Panc1 (cell line): ENCODE measurements around the gene TMEM219. TPM values are rescaled to one million over a fixed set of nuclear protein-coding genes. Genes with fewer than 3 reads are reported as not detected.
"Not testable (repeated sequence)": the region's sequence is repeated elsewhere in the genome, so short reads cannot be mapped to it uniquely, and the experiment has no call there.

Experiments
- ATAC-seq: fragments of 200-7000 bp; cut with Tn5 transposase; 2 replicates; pipeline ENCODE4 v1.9.1; 2020; ENCODE audit warnings: mild to moderate bottlenecking, moderate library complexity
- BruUV-seq: library from RNA; stranded (reverse); fragments of 400-500 nt; replicated peaks from 2 replicates; lab custom pipeline; 2021; lab: Mats Ljungman, UMichigan
- CTCF ChIA-PET: fragments of 300-600 bp; sonication (Branson Sonifier 250); formaldehyde crosslinking; loops from one replicate; lab custom pipeline; 2022; ENCODE audit warnings: antibody characterized with exemption; lab: Charles Lee
- POLR2A ChIA-PET: fragments of 300-600 bp; sonication (Branson Sonifier 250); formaldehyde crosslinking; loops from one replicate; lab custom pipeline; 2022; ENCODE audit warnings: antibody characterized with exemption; lab: Charles Lee
- DNase-seq: peaks from one replicate; pipeline ENCODE4 v3.0.0-alpha.2; 2010; ENCODE audit warnings: low read depth, low spot score
- H3K27ac ChIP-seq: 2 replicates; pipeline ENCODE4 v1.5.1; 2011; ENCODE audit warnings: mild to moderate bottlenecking, low read length, inconsistent platforms
- H3K27me3 ChIP-seq: fragments of 200-500 bp; sonication (Bioruptor generic); 2 replicates; pipeline ENCODE4 v1.6.0; 2014; ENCODE audit warnings: low read length, inconsistent platforms; ENCODE audit not compliant: control insufficient read depth, insufficient read depth
- H3K36me3 ChIP-seq: fragments of 200-500 bp; sonication (Bioruptor generic); 2 replicates; pipeline ENCODE4 v1.5.1; 2014; ENCODE audit warnings: inconsistent platforms, mild to moderate bottlenecking, low read length, moderate library complexity; ENCODE audit not compliant: control insufficient read depth, insufficient read depth
- H3K4me1 ChIP-seq: 2 replicates; pipeline ENCODE4 v1.5.1; 2011; ENCODE audit warnings: inconsistent platforms, mild to moderate bottlenecking, low read length, moderate library complexity; ENCODE audit not compliant: control insufficient read depth, insufficient read depth
- H3K4me3 ChIP-seq, 2 experiments: 2 replicates each; pipeline ENCODE4 v1.5.1; 2011 to 2012; ENCODE audit warnings: low read depth in 2 of 2, low read length in 2 of 2, mild to moderate bottlenecking in 2 of 2, inconsistent platforms in 1 of 2, moderate library complexity in 1 of 2
- H3K9me3 ChIP-seq: fragments of 200-500 bp; sonication (Bioruptor generic); 2 replicates; pipeline ENCODE4 v1.5.1; 2014; ENCODE audit warnings: low read depth, mild to moderate bottlenecking, inconsistent platforms, low read length, moderate library complexity; ENCODE audit not compliant: control insufficient read depth, insufficient read depth
- POLR2AphosphoS5 ChIP-seq: IDR thresholded peaks from 2 replicates; pipeline ENCODE4 v1.6.1; 2012; ENCODE audit warnings: mild to moderate bottlenecking, low read depth, low read length, moderate library complexity
- SIN3A ChIP-seq: IDR thresholded peaks from 2 replicates; pipeline ENCODE4 v1.6.1; 2012; ENCODE audit warnings: low read depth, mild to moderate bottlenecking, low read length, moderate library complexity, borderline replicate concordance; ENCODE audit not compliant: insufficient read depth
- in situ Hi-C: cut with HindIII; loops from 2 replicates; pipeline ENCODE4 v1.10.0; 2016; ENCODE audit warnings: low sequenced_read_pairs, low pct_unique_long_range_greater_than_20kb
- intact Hi-C: fragments of 100-400 bp; cut with micrococcal nuclease; formaldehyde crosslinking; loops from one replicate; pipeline ENCODE4 v1.10.0; 2022; ENCODE audit not compliant: unreplicated experiment
- total RNA-seq: library from RNA; stranded (reverse); gene quantifications from one replicate; pipeline ENCODE4 v1.2.1, GENCODE V29; 2021; ENCODE audit not compliant: unreplicated experiment
- TF ChIP-seq, protein P1 (sequence below): fragments of 450-650 bp; IDR thresholded peaks from 2 replicates; pipeline ENCODE4 v1.5.1; 2017; ENCODE audit warnings: mild to moderate bottlenecking
- TF ChIP-seq, protein P2 (sequence below), 2 experiments: IDR thresholded peaks; 2 replicates each; pipeline ENCODE4 v1.6.1; 2011 to 2012; ENCODE audit warnings: low read depth in 2 of 2, control low read depth in 1 of 2, low read length in 1 of 2, mild to moderate bottlenecking in 1 of 2, moderate library complexity in 1 of 2; ENCODE audit not compliant: insufficient read depth in 1 of 2

The TMEM219 gene
- total RNA-seq, 1 experiment from 2014 or later: 161 TPM

DNA sequence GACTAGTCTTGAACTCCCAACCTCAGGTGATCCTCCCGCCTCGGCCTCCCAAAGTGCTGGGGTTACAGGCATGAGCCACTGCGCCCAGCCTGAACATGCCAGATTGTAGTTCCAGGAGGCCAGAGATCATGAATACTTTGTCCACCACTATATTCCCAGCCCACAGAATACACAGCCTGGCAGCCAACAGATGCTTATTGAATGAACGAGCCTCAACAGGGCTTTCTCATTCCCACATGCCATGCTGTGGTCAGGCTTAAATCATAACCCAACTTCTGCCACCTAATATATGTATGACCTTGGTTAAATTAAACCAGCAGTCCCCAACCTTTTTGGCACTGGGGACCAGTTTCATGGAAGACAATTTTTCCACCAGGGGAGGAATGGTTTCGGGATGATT, 3.1 kb upstream of the TMEM219 start:
- in situ Hi-C loops: no loop called here
- no peak overlapping the region for H3K27ac ChIP-seq
- no peak overlapping the region for H3K4me3 ChIP-seq
- H3K9me3 ChIP-seq: no peaks in the 10 kb centered on the region
- ChIA-PET CTCF (no interaction called here), POLR2A (interaction anchor here (0.6 kb wide), 1 partner anchor 15 kb away, joined by 3 read pairs; no protein-coding TSS in a partner anchor)
- no peak for ATAC-seq
- no TSS peak for BruUV-seq
- H3K36me3 ChIP-seq: no peaks in the 10 kb centered on the region
- peaks cover 15% of the 10 kb centered on the region for H3K4me1 ChIP-seq
- DNase-seq: no peak
- H3K27me3 ChIP-seq: no peaks in the 10 kb centered on the region
- intact Hi-C loops: no loop called here
- TF ChIP-seq, protein P1, sequence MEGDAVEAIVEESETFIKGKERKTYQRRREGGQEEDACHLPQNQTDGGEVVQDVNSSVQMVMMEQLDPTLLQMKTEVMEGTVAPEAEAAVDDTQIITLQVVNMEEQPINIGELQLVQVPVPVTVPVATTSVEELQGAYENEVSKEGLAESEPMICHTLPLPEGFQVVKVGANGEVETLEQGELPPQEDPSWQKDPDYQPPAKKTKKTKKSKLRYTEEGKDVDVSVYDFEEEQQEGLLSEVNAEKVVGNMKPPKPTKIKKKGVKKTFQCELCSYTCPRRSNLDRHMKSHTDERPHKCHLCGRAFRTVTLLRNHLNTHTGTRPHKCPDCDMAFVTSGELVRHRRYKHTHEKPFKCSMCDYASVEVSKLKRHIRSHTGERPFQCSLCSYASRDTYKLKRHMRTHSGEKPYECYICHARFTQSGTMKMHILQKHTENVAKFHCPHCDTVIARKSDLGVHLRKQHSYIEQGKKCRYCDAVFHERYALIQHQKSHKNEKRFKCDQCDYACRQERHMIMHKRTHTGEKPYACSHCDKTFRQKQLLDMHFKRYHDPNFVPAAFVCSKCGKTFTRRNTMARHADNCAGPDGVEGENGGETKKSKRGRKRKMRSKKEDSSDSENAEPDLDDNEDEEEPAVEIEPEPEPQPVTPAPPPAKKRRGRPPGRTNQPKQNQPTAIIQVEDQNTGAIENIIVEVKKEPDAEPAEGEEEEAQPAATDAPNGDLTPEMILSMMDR: no peak
- TF ChIP-seq POLR2AphosphoS5 (no peak), SIN3A (no peak)

DNA sequence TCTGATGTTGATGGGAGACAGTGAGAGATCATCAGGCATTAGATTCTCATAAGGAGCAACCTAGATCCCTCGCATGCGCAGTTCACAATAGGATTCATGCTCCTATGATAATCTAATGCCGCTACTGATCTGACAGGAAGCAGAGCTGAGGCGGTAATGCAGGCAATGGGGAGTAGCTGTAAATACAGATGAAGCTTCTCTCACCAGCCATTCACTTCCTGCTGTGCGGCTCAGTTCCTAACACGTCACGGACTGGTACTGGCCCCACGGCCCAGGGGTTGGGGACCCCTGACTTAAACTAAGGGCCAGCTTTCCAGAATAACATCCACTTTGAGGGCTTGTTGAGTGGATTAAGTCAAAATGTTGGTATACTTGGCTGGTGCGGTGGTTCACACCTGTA, 2.6 kb upstream of the TMEM219 start:
- POLR2A ChIA-PET: interaction anchor here (0.6 kb wide), 1 partner anchor 16 kb away, joined by 3 read pairs; no protein-coding TSS in a partner anchor
- no peak for DNase-seq
- no peak for ATAC-seq
- peaks cover 15% of the 10 kb centered on the region for H3K4me1 ChIP-seq
- H3K36me3 ChIP-seq: no peaks in the 10 kb centered on the region
- CTCF ChIA-PET: no interaction called here
- no peaks in the 10 kb centered on the region for H3K27me3 ChIP-seq
- no peak overlapping the region for H3K27ac ChIP-seq
- BruUV-seq: no TSS peak
- in situ Hi-C loops: no loop called here
- intact Hi-C loops: no loop called here
- H3K9me3 ChIP-seq: no peaks in the 10 kb centered on the region
- TF ChIP-seq SIN3A: no peak
- TF ChIP-seq, protein P1: no peak
- TF ChIP-seq, protein P2, sequence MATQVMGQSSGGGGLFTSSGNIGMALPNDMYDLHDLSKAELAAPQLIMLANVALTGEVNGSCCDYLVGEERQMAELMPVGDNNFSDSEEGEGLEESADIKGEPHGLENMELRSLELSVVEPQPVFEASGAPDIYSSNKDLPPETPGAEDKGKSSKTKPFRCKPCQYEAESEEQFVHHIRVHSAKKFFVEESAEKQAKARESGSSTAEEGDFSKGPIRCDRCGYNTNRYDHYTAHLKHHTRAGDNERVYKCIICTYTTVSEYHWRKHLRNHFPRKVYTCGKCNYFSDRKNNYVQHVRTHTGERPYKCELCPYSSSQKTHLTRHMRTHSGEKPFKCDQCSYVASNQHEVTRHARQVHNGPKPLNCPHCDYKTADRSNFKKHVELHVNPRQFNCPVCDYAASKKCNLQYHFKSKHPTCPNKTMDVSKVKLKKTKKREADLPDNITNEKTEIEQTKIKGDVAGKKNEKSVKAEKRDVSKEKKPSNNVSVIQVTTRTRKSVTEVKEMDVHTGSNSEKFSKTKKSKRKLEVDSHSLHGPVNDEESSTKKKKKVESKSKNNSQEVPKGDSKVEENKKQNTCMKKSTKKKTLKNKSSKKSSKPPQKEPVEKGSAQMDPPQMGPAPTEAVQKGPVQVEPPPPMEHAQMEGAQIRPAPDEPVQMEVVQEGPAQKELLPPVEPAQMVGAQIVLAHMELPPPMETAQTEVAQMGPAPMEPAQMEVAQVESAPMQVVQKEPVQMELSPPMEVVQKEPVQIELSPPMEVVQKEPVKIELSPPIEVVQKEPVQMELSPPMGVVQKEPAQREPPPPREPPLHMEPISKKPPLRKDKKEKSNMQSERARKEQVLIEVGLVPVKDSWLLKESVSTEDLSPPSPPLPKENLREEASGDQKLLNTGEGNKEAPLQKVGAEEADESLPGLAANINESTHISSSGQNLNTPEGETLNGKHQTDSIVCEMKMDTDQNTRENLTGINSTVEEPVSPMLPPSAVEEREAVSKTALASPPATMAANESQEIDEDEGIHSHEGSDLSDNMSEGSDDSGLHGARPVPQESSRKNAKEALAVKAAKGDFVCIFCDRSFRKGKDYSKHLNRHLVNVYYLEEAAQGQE (IDR thresholded peaks at IDR 0.05; ENCODE audit: insufficient read depth in 1 of 2, low read depth in 2 of 2, low read length in 1 of 2): no peak
- H3K4me3 ChIP-seq: no peak overlapping the region

DNA sequence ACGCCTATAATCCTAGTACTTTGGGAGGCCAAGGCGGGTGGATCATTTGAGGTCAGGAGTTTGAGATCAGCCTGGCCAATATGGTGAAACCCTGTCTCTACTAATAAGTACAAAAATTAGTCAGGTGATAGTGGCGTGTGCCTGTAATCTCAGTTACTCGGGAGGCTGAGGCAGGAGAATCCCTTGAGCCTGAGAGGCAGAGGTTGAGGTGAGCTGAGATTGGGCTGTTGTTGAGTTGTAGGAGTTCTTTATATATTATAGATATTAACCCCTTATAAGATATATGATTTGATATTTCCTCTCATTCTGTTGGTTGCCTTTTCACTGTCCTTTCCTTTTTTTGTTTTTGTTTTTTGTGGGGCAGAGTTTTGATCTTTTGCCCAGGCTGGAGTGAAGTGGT, 2.1 kb upstream of the TMEM219 start:
- H3K36me3 ChIP-seq, DNase-seq, CTCF ChIA-PET, in situ Hi-C loops, BruUV-seq, ATAC-seq, H3K27me3 ChIP-seq, POLR2A ChIA-PET, H3K9me3 ChIP-seq, H3K27ac ChIP-seq, H3K4me3 ChIP-seq: not testable (repeated sequence)
- peaks cover 15% of the 10 kb centered on the region for H3K4me1 ChIP-seq
- intact Hi-C loops: loop anchor here (2.0 kb wide), 1 partner anchor 15 kb away; no protein-coding TSS in a partner anchor
